ENCODE data around the gene PCDH15. TPM values are rescaled to one million over a fixed set of nuclear protein-coding genes. Genes with fewer than 3 reads are reported as not detected.

Gene PCDH15
- total and polyA plus RNA-seq, 2 of the 8 experiments (the other 6 are each of a cell fraction or from before 2014, with no cell fraction given), result 0.11 TPM; not detected in 1

DNA sequence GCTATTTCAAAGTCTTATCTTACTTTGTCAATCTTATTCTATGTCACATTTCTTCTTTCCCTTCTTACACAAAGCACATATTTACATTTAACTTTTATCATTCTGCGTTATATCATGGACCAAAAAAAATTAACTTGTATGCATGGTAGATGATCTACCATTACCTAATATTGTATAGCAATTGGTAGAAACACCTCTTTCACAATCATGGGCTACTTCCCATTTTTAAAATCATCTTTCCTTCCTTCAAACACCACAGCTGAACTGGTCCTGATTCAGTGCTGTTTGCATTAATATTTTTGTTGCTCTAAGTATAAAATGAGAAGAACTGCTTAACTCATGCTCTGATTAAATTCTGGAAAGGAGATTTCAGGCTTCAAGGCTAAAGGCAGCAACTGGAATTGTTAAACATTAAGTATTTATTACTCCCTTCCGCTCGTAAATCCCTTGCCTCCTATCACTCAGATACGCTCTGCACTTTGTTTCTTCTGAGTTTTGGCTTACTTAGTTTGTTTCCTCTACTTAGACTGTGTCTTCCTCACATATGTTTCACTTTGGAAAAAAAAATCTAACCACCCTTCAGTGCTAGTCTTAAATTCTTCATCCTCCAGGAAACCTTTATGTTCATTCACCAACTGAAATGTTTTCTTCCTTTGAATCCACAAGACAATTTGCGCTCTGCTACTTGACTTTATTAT, 901.4 kb downstream of the PCDH15 start:
- Histone ChIP-seq H3K4me1 (replicated peaks in 1 of 4; ENCODE audit: control insufficient read depth in 3 of 4, insufficient read depth in 4 of 4, low read length in 3 of 4) (no peaks in the 10 kb centered on the region), H2AFZ (ENCODE audit: low read length) (no peak overlapping the region), H2BK5ac (ENCODE audit: low read depth, low read length) (no peak overlapping the region), H4K8ac (ENCODE audit: extremely low read depth, insufficient read depth, low read length) (no peak overlapping the region), H3K9me3 (ENCODE audit: insufficient read depth in 2 of 2, low read depth in 1 of 2, low read length in 1 of 2) (no peaks in the 10 kb centered on the region), H4K20me1 (replicated peaks in 1 of 2; ENCODE audit: control insufficient read depth in 1 of 2, insufficient read depth in 2 of 2, low read length in 2 of 2) (no peaks in the 10 kb centered on the region), H3K27me3 (replicated peaks in 1 of 4; ENCODE audit: control insufficient read depth in 3 of 4, extremely low read depth in 1 of 4, insufficient read depth in 3 of 4, low read length in 3 of 4) (no peaks in the 10 kb centered on the region), H3K27ac (ENCODE audit: low read depth, low read length) (no peak overlapping the region), H2BK20ac (ENCODE audit: low read length) (no peak overlapping the region), H3K14ac (ENCODE audit: insufficient read length) (no peak overlapping the region), H2BK15ac (ENCODE audit: low read length) (no peak overlapping the region), H3K36me3 (ENCODE audit: control insufficient read depth in 2 of 4, insufficient read depth in 4 of 4, low read length in 3 of 4) (no peaks in the 10 kb centered on the region), H3K23me2 (ENCODE audit: low read depth, low read length) (no peaks in the 10 kb centered on the region), H2AK5ac (ENCODE audit: low read depth, low read length) (no peak overlapping the region), H4K91ac (replicated peaks; ENCODE audit: insufficient read length, low read length) (no peak overlapping the region), H3K23ac (ENCODE audit: insufficient read length) (no peak overlapping the region), H4K5ac (ENCODE audit: insufficient read length, low read depth, low read length) (no peak overlapping the region), H3K4me3 (ENCODE audit: extremely low read depth in 1 of 4, insufficient read depth in 2 of 4, low read depth in 3 of 4, low read length in 4 of 4) (no peak overlapping the region), H2BK12ac (ENCODE audit: low read depth, low read length) (no peak overlapping the region), H2BK120ac (replicated peaks; ENCODE audit: low read depth, low read length) (no peak overlapping the region), H3K79me1 (ENCODE audit: low read depth, low read length) (no peaks in the 10 kb centered on the region), H3K18ac (ENCODE audit: extremely low read depth, low read length) (no peak overlapping the region), H3K4me2 (ENCODE audit: insufficient read depth in 1 of 2, low read depth in 2 of 2, low read length in 2 of 2) (no peak overlapping the region), H3K56ac (replicated peaks; ENCODE audit: insufficient read length, low read depth, low read length) (no peak overlapping the region), H3K4ac (replicated peaks; ENCODE audit: insufficient read length, low read depth, low read length) (no peak overlapping the region), H3K9ac (replicated peaks in 1 of 4; ENCODE audit: extremely low read depth in 1 of 4, low read depth in 3 of 4, low read length in 3 of 4) (no peak overlapping the region), H3K79me2 (ENCODE audit: control insufficient read depth in 1 of 2, insufficient read depth in 2 of 2, low read length in 2 of 2) (no peaks in the 10 kb centered on the region)
- POLR2A ChIA-PET (ENCODE audit: partially characterized antibody), result no interaction called here
- FAIRE-seq, result no peak
- CTCF ChIA-PET (ENCODE audit: partially characterized antibody), result no interaction called here
- no peak for DNase-seq (ENCODE audit: low read depth in 1 of 2, low spot score in 2 of 2)
- WGBS, 2 experiments (ENCODE audit: extremely low coverage in 1 of 2, insufficient coverage in 1 of 2, insufficient read length in 1 of 2, insufficient replicate concordance in 2 of 2, low coverage in 1 of 2, low lambda C conversion rate in 2 of 2, missing lambda C conversion rate in 1 of 2), result 92% methylated on average over 5 of the region's 5 CpGs; no CpG with 5 or more reads in 1 of the 2 experiments
- TF ChIP-seq GABPA (IDR thresholded peaks at IDR 0.05; ENCODE audit: borderline replicate concordance, insufficient read depth, low read length) (no peak), SUZ12 (IDR thresholded peaks at IDR 0.05; ENCODE audit: low read length) (no peak), SIX5 (IDR thresholded peaks at IDR 0.05; ENCODE audit: low read depth, low read length) (no peak), KDM1A (IDR thresholded peaks at IDR 0.05; ENCODE audit: borderline replicate concordance, low read length) (no peak), EGR1 (IDR thresholded peaks at IDR 0.05; ENCODE audit: borderline replicate concordance, low read depth, low read length) (no peak), EZH2 (IDR thresholded peaks at IDR 0.05; ENCODE audit: low read depth, low read length, severe bottlenecking) (no peak), CEBPB (IDR thresholded peaks at IDR 0.05; ENCODE audit: low read depth, low read length) (no peak), CTBP2 (IDR thresholded peaks at IDR 0.05; ENCODE audit: borderline replicate concordance, insufficient read depth, insufficient read length, low read length) (no peak), FOSL1 (IDR thresholded peaks at IDR 0.05; ENCODE audit: insufficient read depth, low read depth, low read length) (no peak), POLR2A (IDR thresholded peaks at IDR 0.05; ENCODE audit: control extremely low read depth in 1 of 2, low read depth in 2 of 2, low read length in 2 of 2) (no peak), ZNF274 (IDR thresholded peaks at IDR 0.05; ENCODE audit: borderline replicate concordance, extremely low read depth, low read length) (no peak), YY1 (IDR thresholded peaks at IDR 0.05; ENCODE audit: low read depth, low read length) (no peak)
- TF ChIP-seq, protein P1, sequence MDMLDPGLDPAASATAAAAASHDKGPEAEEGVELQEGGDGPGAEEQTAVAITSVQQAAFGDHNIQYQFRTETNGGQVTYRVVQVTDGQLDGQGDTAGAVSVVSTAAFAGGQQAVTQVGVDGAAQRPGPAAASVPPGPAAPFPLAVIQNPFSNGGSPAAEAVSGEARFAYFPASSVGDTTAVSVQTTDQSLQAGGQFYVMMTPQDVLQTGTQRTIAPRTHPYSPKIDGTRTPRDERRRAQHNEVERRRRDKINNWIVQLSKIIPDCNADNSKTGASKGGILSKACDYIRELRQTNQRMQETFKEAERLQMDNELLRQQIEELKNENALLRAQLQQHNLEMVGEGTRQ (IDR thresholded peaks at IDR 0.05; ENCODE audit: low read length), result no peak
